Measurements from ENCODE around the gene ASB3. TPM values are rescaled to one million over a fixed set of nuclear protein-coding genes. Genes with fewer than 3 reads are reported as not detected.
A peak's percentile ranks its signal among the peaks of the same experiment; 100 is the strongest.

Gene ASB3
- total RNA-seq, 4 donors from 2014 or later, result 14.0 to 19.3 (median 16.6) TPM

- Histone ChIP-seq H3K4me3 (no peak overlapping the region), H3K36me3 (peaks cover 0 to 22% of the 10 kb centered on the region in 2 donors), H3K27ac (no peak overlapping the region), H3K4me1 (peaks cover 0 to 22% (median 0%) of the 10 kb centered on the region in 3 donors), H3K9me3 (no peaks in the 10 kb centered on the region), H3K27me3 (no peaks in the 10 kb centered on the region)
- ATAC-seq, result peak; percentile 73
- 68 to 78% methylated on average over 2 of the region's 2 CpGs for WGBS, 2 donors (ENCODE audit: low coverage in 1 of 2)
- no peak for TF ChIP-seq EP300 (IDR thresholded peaks at IDR 0.05)
- TF ChIP-seq POLR2AphosphoS5 (IDR thresholded peaks at IDR 0.05), result peak; percentile 6
- no peak for TF ChIP-seq POLR2A (IDR thresholded peaks at IDR 0.05)
- no peak for TF ChIP-seq CTCF (IDR thresholded peaks at IDR 0.05)
Measured at GRCh38 chr2:53744395-53745065, 42.2 kb downstream of the ASB3 start.

- Histone ChIP-seq H3K27me3 (no peaks in the 10 kb centered on the region), H3K4me3 (no peak overlapping the region), H3K36me3 (no peaks in the 10 kb centered on the region), H3K9me3 (no peaks in the 10 kb centered on the region), H3K4me1 (peaks cover 0 to 20% (median 0%) of the 10 kb centered on the region in 3 donors), H3K27ac (no peak overlapping the region)
- TF ChIP-seq EP300 (IDR thresholded peaks at IDR 0.05), result no peak
- no peak for TF ChIP-seq POLR2A (IDR thresholded peaks at IDR 0.05)
- TF ChIP-seq POLR2AphosphoS5 (IDR thresholded peaks at IDR 0.05), result no peak
- peak in 1 of 4 experiments; percentile 33 for TF ChIP-seq CTCF (IDR thresholded peaks at IDR 0.05)
- ATAC-seq, result no peak
Measured at GRCh38 chr2:53740170-53740569, 46.6 kb downstream of the ASB3 start.

- Histone ChIP-seq H3K27ac (no peak overlapping the region), H3K4me3 (no peak overlapping the region), H3K4me1 (peaks cover 0 to 9% (median 0%) of the 10 kb centered on the region in 3 donors), H3K36me3 (peaks cover 0 to 3% of the 10 kb centered on the region in 2 donors), H3K9me3 (no peaks in the 10 kb centered on the region), H3K27me3 (no peaks in the 10 kb centered on the region)
- no peak for ATAC-seq
- WGBS, 2 donors (ENCODE audit: low coverage in 1 of 2), result 75 to 87% methylated on average over 1 of the region's 1 CpG
- TF ChIP-seq EP300 (IDR thresholded peaks at IDR 0.05) (no peak), POLR2AphosphoS5 (IDR thresholded peaks at IDR 0.05) (no peak), CTCF (IDR thresholded peaks at IDR 0.05) (no peak), POLR2A (IDR thresholded peaks at IDR 0.05) (no peak)
Measured at GRCh38 chr2:53739032-53739431, 47.7 kb downstream of the ASB3 start.

- H3K9me3 ChIP-seq, result no peaks in the 10 kb centered on the region
- no peak overlapping the region for H3K27ac ChIP-seq
- H3K4me1 ChIP-seq, result peaks cover 0 to 4% (median 0%) of the 10 kb centered on the region in 3 donors
- peaks cover 0 to 12% of the 10 kb centered on the region in 2 donors for H3K36me3 ChIP-seq
- ATAC-seq, result no peak
- WGBS, 2 donors (ENCODE audit: low coverage in 1 of 2), result 94 to 98% methylated on average over 5 of the region's 5 CpGs
- no peaks in the 10 kb centered on the region for H3K27me3 ChIP-seq
- H3K4me3 ChIP-seq, result no peak overlapping the region
- no peak for TF ChIP-seq POLR2AphosphoS5 (IDR thresholded peaks at IDR 0.05)
- no peak for TF ChIP-seq CTCF (IDR thresholded peaks at IDR 0.05)
- no peak for TF ChIP-seq EP300 (IDR thresholded peaks at IDR 0.05)
- no peak for TF ChIP-seq POLR2A (IDR thresholded peaks at IDR 0.05)
Measured at GRCh38 chr2:53737091-53737490, 49.7 kb downstream of the ASB3 start.

GRCh38 chr2:53729143-53729762 lies 57.5 kb downstream of the ASB3 start:
- peaks cover 0 to 46% of the 10 kb centered on the region in 2 donors for H3K36me3 ChIP-seq
- no peak overlapping the region for H3K4me3 ChIP-seq
- TF ChIP-seq CTCF (IDR thresholded peaks at IDR 0.05) (no peak), EP300 (IDR thresholded peaks at IDR 0.05) (no peak), POLR2AphosphoS5 (IDR thresholded peaks at IDR 0.05) (no peak), POLR2A (IDR thresholded peaks at IDR 0.05) (no peak)
- 75 to 80% methylated on average over 1 of the region's 1 CpG for WGBS, 2 donors (ENCODE audit: low coverage in 1 of 2)
- no peak for ATAC-seq
- H3K27me3 ChIP-seq, result no peaks in the 10 kb centered on the region
- H3K4me1 ChIP-seq, result no peaks in the 10 kb centered on the region
- H3K9me3 ChIP-seq, result no peaks in the 10 kb centered on the region
- H3K27ac ChIP-seq, result no peak overlapping the region
